Femur (tissue), 1 donor: Measurements from ENCODE around the gene CPT1B.
A peak's percentile ranks its signal among the peaks of the same experiment; 100 is the strongest.
"Not testable (repeated sequence)": the region's sequence is repeated elsewhere in the genome, so short reads cannot be mapped to it uniquely, and the experiment has no call there.

Source experiments
- DNase-seq: peaks from one replicate; pipeline ENCODE4 v3.0.0-alpha.2; 2017

Gene CPT1B

DNA sequence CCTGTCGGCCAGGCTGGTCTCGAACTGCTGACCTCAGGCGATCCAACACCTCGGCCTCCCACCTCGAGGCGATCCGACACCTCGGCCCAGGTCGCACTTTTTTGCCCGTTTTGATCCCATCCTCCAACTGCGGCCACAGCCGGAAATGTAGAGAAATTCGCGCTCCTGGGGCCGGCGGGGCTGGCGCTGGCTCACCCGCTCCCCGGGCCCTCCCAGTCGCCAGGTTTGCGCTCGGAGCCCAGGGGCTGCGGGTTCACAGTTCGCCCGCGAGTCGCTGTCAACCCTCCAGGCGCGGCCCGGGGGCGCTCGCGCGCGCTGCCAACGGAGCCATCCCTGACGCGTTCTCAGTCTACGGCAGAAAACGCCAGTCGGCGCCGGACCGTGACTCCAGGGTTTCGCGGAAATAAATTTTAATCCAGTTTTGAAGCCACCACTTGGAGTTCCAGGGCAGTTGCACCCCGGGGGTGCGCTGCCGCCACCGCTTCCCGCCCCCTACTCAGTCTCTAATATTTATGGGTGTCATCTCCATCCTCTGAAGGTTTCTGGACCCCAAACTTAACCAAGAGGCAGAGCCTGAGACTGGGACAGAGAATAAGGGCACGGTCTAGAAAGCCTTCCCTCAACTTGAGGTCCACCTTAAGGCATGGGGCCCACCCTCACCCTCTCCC is 34.0 kb downstream of the CPT1B start:
- peak; percentile 77 for DNase-seq

DNA sequence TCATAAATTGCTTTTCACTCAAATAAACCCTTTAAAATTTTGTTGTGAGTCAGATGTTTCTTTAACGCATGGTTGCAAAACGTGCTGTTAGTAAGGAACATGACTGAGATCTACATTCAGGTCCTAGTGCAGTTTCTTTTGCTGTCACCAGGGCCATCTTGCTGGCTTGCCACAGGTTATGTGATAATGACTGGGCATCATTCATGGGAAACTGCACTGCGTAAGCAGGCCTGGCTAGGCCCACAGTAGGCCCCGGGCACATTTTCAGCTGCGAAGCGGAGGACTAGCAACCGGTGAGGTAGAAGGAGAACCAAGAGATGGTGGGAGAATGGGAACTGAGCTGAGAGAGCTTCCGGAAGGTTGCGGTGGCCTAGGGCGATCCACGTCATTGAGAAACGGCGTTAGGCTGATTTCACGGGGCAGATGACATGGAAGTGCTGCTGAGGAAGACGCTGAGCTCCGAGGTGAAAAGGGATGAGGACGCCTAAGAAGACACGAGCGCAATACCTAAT is 35.8 kb downstream of the CPT1B start:
- DNase-seq, result no peak

DNA sequence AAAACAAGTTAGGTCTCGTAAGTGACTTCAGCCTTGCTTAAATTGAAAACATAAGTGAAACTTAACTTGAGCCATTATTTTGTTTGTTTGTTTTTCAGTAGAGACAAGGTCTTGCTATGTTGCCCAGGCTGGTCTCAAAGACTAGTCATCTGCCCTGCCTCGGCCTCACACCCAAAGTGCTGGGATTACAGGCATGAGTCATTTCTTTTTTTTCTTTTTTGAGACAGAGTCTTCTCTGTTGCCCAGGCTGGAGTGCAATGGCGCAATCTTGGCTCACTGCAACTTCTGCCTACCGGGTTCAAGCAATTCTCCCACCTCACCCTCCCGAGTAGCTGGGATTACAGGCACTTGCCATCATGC is 36.6 kb downstream of the CPT1B start:
- not testable (repeated sequence) for DNase-seq

DNA sequence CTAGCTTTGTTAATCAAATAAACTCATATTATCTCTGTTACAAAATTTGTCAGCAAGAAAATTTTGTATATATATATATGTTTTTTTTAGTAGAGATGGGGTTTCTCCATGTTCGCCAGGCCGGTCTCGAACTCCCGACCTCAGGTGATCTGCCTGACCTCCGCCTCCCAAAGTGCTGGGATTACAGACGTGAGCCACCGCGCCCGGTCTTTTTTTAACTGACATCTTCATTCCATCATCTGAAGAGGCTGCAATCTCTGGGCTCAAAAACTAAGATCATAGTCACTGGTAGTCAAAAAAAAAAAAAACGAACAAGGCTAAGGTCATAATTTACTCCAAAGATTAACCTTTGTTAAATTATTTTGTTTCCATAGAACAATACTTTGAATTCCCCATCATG is 37.8 kb downstream of the CPT1B start:
- no peak for DNase-seq

DNA sequence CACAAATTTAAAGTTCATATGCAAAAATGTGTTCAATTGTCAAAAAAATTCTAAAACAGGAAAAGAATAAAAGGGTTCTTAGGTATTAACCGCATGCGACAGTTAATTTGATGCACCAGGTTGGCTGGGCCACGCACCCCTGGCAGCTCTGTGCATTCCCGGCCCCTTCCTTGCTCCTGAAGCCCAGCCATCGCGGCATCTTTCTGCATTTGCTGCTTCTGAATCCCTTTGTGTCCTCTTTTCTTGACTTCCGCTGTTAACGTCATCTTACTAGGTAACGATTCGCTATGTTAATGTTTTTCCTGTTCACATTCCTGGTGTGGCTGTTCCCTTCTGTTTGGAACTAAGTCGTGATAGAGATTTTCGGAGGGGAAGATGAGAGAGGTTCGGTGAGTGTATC is 40.5 kb downstream of the CPT1B start:
- DNase-seq, result no peak

DNA sequence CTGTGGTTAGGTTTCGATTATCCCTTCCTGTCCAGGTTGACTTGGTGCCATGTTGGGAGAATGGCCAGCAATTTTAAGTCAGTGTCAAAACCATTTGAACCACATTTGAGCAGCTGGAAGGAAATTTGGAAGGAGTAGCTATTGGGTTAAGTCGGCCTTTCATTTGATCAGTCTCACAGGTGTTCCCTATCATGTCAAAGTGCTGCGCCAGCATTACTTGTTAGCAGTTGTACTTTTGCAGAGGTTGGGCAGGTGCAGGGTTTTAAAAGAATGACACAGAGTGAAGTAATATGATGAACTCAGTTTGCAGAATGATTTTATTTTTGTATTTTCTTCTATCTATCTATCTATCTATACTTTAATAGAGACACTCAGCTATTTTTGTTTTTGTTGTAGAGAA is 42.0 kb downstream of the CPT1B start:
- DNase-seq, result no peak

DNA sequence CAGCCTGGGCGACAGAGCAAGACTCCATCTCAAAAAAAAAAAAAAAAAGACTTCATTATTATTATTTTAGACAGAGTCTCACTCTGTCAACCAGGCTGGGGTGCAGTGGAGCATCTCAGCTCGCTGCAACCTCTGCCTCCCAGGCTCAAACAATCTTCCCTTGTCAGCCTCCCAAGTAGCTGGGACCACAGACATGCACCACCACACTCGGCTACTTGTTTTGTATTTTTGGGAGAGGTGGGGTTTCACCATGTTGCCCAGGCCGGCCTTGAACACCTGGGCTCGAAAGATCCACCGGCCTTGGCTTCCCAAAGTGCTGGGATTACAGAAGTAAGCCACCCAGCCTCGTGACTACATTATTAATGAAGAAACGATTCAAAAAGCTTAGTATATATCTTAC is 43.1 kb downstream of the CPT1B start:
- DNase-seq, result no peak

DNA sequence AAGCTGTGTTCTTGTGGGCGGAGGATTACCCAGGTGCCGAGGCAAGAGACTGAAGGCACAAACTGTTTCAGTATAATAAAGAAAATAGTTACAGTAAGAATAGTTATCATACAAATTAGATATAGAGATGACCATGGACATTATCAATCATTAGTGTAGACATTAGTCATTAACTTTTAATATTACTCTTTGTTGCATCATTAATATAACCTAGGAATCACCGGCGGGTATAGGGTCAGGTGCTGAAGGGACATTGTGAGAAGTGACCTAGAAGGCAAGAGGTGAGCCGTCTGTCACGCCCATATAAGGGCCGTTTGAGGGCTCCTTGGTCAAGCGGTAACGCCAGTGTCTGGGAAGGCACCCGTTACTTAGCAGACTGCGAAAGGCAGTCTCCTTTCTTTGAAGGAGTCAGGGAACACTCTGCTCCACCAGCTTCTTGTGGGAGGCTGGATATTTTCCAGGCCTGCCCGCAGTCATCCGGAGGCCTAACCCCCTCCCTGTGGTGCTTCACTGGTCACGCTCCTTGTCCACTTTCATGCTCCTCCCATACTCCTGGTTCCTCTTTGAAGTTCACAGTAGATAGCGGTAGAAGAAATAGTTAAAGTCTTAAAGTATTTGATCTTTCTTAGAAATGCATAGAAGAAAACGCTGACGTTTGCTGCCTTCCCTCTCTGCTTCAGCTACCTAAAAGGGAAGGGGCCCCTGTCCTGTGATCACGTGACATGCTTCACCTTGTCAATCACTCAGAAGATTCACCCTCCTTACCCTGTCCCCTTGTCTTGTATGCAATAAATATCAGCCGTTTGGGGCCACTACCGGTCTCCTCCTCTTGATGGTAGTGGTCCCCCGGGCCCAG is 44.1 kb downstream of the CPT1B start:
- peak; percentile 27 for DNase-seq

DNA sequence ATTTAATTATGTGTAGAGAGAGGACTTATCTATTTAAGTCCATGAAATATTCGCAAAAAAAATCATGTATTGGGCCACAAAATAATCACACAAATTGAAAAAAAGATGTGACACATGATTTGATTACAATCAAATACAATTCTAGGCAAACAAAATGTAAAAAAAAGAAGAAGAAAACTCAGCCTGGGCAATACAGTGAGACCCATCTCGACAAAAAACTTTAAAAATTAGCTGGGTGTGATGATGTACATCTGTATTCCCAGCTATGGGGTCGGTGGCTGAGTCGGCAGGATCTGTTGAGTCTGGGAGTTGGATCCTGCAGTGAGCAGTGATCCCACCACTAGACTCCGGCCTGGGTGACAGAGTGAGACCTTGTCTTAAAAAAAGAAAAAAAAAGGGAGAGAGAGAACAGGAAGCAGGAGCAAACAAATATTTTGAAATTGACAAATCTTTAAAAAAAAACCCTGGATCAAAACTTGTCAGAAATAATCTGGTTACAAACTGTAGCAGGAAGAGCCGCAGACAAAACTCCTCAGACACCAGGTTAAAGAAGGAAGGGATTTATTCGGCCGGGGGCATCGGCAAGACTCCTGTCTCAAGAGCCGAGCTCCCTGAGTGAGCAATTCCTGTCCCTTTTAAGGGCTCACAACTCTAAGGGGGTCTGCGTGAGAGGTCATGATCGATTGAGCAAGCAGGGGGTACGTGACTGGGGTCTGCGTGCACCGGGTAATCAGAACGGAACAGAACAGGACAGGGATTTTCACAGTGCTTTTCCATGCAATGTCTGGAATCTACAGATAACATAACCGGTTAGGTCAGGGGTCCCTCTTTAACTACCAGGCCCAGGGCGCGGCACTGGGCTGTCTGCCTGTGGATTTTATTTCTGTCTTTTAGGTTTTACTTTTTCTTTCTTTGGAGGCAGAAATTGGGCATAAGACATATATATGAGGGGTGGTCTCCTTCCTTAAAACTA is 45.1 kb downstream of the CPT1B start:
- no peak for DNase-seq

DNA sequence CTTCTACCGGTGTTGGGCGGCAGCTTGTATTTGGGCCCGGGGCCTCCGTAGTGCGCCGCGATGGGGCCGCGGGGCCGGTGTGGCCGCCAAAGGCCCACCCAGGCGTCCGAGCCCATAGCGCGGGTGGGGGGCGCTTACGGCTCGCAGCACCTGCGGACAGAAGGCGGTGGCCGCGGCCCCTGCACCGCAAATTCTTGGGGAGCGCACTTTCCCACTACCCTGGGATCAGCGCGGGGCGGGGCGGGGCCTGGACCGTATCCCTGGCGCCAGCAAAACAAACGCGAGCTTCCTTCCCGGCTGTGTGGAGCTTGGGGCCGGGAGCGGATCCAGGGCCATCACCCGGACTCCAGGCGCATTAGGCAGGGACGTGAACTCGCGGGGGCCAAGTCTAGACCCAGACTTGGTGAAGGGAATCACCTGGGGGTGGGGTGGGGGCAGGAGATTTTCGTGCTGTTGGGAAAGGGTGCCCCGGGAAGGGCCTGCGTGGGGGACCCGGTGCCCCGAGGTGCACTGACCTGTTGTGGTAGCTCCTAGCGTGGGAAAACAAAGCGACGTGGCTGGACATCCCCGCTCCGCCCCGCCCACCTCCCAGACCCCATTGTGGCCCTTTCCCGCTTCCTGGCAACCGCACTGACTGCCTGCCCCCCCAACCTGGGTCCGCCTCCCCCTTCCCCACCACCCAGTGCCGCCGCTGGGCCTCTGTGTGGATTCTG is 46.1 kb downstream of the CPT1B start:
- peak; percentile 84 for DNase-seq

DNA sequence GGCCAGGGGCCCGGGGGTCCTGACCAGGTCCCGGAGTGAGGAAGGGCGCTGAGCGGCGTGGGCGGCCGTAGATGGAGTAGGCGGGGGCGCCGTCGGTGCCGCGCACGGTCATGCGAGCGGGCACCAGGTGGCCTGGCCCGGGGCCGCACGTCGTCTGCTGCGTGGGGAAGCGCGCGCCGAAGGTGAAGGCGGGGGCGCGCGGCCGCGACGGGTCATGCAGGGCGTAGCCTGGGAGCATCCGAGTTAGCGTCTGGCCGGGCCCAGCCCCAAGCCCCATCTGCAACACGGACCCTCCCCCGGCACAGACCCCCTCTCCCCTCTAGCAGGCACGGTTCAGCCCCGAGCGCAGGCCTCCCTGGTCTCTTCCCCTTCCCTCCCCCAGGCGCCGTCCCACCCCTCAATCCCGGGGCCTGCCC is 46.7 kb downstream of the CPT1B start:
- DNase-seq, result peak; percentile 50

DNA sequence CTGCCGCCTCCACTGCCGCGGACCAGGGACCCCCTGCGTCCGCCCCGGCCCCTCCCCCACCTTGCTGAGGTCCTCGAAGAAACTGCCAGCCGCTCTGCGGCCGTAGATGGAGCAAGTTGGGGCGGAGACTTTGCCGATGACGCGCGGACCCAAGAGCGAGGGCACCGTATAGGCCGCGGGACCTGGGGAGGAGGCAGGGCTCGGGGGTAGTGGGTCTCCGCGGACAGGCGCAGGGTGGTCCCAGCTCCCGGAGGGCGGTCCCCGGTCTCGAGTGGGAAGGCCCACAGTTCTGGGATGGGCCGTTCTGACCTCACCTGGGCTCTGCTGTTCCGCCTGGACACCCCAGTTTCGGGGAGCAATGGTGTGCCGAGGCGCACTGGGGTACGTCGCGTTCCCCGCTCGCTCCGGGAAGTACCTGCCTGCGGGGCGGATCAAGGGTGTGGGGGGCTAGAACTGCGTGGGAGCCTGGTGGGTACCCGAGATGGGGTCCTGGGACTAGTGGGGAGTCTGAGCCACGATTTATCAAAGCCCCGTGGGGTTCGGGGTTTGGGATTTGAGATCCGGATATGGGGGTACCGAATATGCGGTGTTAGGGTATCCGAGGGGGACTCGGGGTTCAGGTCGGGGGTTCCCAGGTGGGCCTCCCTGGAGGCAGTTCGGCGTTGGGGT is 47.2 kb downstream of the CPT1B start:
- peak; percentile 86 for DNase-seq

DNA sequence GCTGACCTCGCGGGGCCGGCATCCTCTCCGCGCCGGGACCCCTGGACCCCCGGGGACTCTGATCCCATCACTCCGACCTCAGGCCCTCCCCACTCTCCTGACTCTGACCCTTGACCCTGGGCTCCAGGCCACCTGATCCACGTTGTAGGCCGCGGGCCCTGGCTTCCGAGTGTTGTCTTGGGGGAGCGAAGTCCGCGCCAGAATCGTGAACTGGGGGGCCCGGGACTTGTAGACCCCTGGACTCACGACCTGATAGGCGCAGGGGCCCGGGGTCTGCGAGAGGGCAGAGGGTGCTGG is 47.7 kb downstream of the CPT1B start:
- DNase-seq, result no peak

DNA sequence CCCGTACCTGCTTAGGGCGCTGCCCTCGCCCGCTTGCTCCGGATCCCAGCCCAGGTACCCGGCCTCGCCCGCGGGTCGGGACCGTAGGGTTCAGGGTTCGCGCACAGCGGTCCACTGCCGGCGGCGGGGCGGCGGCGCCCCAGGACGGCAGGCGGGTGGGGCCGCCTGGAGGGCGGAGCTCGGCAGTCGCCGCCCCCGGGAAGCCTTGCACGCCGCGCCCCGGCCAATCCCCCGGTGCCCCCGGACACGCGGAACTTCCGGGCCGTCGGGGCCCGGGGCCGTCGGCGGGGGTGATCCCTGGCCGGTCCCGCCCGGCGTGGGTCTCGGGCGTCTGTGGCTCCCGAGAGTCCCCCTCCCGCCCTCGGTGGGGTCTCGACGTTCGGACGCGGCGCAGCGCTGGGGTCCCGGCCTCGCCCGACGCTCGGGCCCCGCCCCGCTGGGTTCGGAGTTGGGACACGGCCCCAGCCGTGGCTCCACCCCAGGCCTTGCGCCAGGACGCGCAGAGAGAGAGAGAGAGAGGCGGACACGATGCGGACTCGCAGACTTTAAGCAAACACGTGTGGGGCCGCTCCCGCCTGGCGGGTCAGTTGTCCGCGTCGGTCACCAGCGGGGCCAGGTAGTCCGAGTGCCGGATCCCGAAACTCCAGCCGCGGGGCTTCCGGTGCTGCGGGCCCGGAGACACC is 48.2 kb downstream of the CPT1B start, which contains the start of gene TYMP:
Gene TYMP, minus strand, starts transcription at position 116 of the 683 bp plus-strand sequence. CDS start 303 bp downstream, outside the sequence.
- peak; percentile 83 for DNase-seq

DNA sequence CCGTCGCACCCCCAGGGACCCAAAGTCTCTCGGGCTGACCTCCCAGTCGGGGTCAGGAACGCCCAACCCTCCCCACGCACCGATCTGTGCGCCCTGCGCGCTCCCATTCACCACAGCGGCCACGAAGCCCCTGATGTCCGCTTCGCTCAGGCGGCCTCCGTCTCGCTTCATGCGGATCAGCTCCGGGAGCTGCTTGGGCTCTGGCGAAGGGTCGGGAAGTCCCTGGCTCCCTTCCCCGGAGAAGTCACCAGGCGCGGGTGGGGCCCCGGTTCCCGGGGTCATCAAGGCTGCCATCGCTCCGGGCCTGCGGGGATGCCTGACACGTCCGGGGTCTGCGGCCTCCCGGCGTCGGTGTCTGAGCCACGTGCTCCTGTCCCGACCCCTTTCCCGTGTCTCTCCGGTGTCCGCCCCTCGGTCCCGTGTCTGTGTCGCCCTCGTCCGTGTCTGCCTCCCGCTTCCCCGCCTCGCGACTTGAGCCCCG is 48.8 kb downstream of the CPT1B start:
- DNase-seq, result peak; percentile 47

DNA sequence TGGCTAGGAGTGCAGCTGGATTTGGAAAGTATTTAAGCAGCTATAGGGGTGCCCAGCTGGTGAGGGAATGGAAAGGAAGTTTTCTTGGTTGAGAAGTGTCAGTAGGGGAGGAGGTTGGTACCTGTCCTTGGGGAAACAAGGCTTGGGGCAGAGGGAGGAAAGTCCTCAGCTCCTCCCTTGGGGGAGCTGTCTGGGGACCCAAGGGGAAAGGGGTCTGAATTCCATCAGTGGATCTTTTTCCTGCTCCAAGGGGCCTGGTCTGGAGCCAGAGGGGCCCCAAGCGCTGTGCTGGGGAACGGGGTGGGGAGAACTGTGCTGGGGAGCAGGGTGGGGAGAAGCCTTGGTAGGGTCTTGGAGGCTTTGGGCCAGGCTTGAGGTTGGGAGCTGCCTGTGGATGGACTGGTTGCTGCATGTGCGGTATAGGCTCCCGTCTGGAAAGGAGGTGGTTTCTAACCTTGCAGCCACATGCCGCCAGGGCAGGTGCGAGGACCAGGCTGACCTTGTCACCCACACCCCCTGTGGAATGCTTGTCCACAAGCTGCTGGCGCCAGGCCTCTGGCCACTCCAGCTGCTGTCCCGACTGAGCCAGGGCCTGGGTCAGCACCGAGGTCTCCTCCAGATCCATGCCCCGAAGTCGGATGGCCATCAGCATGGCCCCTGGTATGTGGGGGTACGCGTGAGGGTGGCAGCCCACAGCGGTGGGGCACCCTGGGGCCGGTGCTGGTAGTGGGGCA is 49.4 kb downstream of the CPT1B start:
- DNase-seq, result peak; percentile 44

DNA sequence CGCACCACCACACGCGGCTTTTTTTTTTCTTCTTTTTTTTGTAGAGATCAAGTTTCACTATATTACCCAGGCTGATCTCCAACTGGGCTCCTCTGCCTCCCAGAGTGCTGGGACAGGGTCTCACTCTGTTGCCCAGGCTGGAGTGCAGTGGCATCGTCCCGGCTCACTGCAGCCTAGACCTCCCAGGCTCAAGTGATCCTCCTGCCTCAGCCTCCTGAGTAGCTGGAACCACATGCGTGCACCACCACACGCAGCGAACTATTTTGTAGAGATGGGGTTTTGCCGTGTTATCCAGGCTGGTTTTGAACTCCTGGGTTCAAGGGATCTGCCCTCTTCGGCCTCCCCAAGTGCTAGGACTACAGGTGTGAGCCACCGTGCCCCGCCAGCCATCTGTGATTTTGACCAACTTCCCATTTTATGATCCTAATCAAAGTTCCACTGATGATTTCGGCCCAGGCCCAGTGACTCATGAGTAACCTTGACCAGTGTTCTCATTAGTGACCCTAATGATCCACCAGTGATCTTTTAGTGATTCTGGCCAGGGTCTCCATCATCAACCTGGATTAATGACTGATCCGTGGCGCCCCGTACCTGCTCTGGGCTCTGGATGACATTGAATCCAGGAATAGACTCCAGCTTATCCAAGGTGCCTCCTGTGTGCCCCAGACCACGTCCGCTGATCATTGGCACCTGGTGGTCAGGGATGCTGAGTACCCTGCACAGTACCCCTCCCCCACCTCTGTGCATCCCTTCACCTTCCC is 50.1 kb downstream of the CPT1B start:
- DNase-seq, result peak; percentile 18

DNA sequence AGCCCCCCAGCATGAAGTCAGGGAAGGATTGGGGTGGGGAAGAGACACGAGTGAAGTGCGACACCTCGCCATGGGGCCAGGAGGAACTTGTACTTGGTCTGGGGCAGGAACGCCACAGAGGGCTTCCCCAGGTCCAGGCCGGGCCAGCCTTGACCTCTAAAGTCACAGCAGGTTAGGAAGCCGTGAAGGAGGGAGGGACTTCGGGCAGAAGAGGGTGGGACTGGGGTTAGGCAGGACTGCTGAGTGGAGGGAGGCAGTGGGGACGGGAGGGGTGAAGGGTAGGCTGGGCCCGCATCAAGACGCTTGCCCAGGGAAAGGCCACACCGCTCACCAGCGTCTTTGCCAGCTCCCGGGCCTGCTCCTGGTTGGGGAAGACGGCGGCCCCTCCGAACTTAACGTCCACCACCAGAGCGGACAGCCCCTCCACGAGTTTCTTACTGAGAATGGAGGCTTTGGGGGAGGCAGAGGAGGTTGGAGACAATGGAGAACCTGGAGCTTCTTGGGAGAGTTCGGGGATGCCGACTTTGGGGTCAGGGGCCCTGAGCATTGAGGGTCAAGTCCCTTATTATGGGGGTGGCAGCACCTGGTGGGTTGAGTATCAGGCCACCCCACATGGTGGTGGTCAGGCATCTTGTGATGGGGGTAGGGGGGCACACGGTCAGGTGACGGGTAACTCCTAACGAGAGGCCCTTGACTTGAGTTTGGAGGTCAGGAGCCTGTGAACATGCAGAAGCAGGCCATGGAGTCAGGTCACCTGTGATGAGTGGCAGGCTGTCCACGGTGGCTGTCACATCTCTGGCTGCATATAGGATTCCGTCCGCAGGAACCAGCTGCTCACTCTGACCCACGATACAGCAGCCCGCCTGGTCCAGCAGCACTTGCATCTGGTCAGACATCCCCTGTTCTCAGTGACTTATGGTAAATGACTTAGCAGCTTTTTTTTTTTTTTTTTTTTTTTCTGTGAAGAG is 51.1 kb downstream of the CPT1B start:
- DNase-seq, result peak; percentile 63
